Activated CD8-positive, alpha-beta T cell treated with anti-CD3 and anti-CD28 coated beads for 36 hours (primary cell): ENCODE data around the gene ITGB1BP1. TPM values are rescaled to one million over a fixed set of nuclear protein-coding genes. Genes with fewer than 3 reads are reported as not detected.

Experiments used
- ATAC-seq: fragments of 200-7000 bp; cut with Tn5 transposase; one replicate; pipeline ENCODE4 v1.10.0; 2021; ENCODE audit warnings: mild to moderate bottlenecking, moderate library complexity
- CTCF ChIA-PET: fragments of 350-600 bp; sonication (Branson Sonifier 250); formaldehyde crosslinking; loops from one replicate; lab custom pipeline; 2021; ENCODE audit warnings: antibody characterized with exemption; lab: Charles Lee
- POLR2A ChIA-PET: fragments of 350-600 bp; sonication (Branson Sonifier 250); formaldehyde crosslinking; loops from one replicate; lab custom pipeline; 2021; ENCODE audit warnings: antibody characterized with exemption; lab: Charles Lee
- DNase-seq: peaks from one replicate; pipeline ENCODE4 v3.0.0-alpha.2; 2020
- H3K27ac Mint-ChIP-seq: one replicate; pipeline ENCODE4 v1.8.0; 2021; ENCODE audit warnings: mild to moderate bottlenecking, mixed read lengths
- H3K27me3 Mint-ChIP-seq: one replicate; pipeline ENCODE4 v1.8.0; 2021; ENCODE audit warnings: mixed read lengths
- H3K36me3 Mint-ChIP-seq: one replicate; pipeline ENCODE4 v1.8.0; 2021; ENCODE audit warnings: low read depth, mixed read lengths
- H3K4me1 Mint-ChIP-seq: one replicate; pipeline ENCODE4 v1.8.0; 2021; ENCODE audit warnings: low read depth, mixed read lengths
- H3K4me3 Mint-ChIP-seq: one replicate; pipeline ENCODE4 v1.8.0; 2021; ENCODE audit warnings: mild to moderate bottlenecking, moderate library complexity, mixed read lengths
- H3K9me3 Mint-ChIP-seq: one replicate; pipeline ENCODE4 v1.8.0; 2021; ENCODE audit warnings: mixed read lengths
- CTCF ChIP-seq: fragments of 200-600 bp; IDR thresholded peaks from one replicate; pipeline ENCODE4 v1.8.0; 2022; ENCODE audit warnings: antibody characterized with exemption, mild to moderate bottlenecking
- intact Hi-C: fragments of 100-400 bp; cut with micrococcal nuclease; formaldehyde crosslinking; loops from one replicate; pipeline ENCODE4 v1.10.0; 2022
- total RNA-seq, 2 experiments: library from RNA; stranded (reverse); gene quantifications; one replicate each; pipeline ENCODE4 v1.2.3, GENCODE V29; 2021

The ITGB1BP1 gene
- total RNA-seq, 2 experiments from 2014 or later = 111 to 117 TPM

- Mint-ChIP-seq H3K27me3 (no peaks in the 10 kb centered on the region), H3K9me3 (no peaks in the 10 kb centered on the region), H3K36me3 (peaks cover 5% of the 10 kb centered on the region), H3K4me3 (no peak overlapping the region), H3K27ac (no peak overlapping the region), H3K4me1 (no peaks in the 10 kb centered on the region)
- intact Hi-C loops = no loop called here
- DNase-seq = no peak
- TF ChIP-seq CTCF = no peak
- POLR2A ChIA-PET = no interaction called here
- CTCF ChIA-PET = no interaction called here
- no peak for ATAC-seq
Observed at GRCh38 chr2:9403924-9404323, 19.4 kb downstream of the ITGB1BP1 start.

GRCh38 chr2:9401646-9402371, 21.5 kb downstream of the ITGB1BP1 start:
- ChIA-PET CTCF (interaction anchor here (0.9 kb wide), 1 partner anchor 59 kb away, joined by 3 read pairs; no protein-coding TSS in a partner anchor), POLR2A (no interaction called here)
- no peaks in the 10 kb centered on the region for H3K9me3 Mint-ChIP-seq
- H3K4me1 Mint-ChIP-seq = no peaks in the 10 kb centered on the region
- H3K4me3 Mint-ChIP-seq = no peak overlapping the region
- H3K27ac Mint-ChIP-seq = no peak overlapping the region
- no peaks in the 10 kb centered on the region for H3K36me3 Mint-ChIP-seq
- H3K27me3 Mint-ChIP-seq = no peaks in the 10 kb centered on the region
- ATAC-seq (no peak), DNase-seq (no peak)
- TF ChIP-seq CTCF = no peak
- intact Hi-C loops = no loop called here

GRCh38 chr2:9401059-9401547, 22.2 kb downstream of the ITGB1BP1 start:
- no peak for ATAC-seq
- no peak for DNase-seq
- CTCF ChIA-PET = no interaction called here
- no peak for TF ChIP-seq CTCF
- Mint-ChIP-seq H3K4me1 (no peaks in the 10 kb centered on the region), H3K27me3 (no peaks in the 10 kb centered on the region), H3K36me3 (no peaks in the 10 kb centered on the region), H3K27ac (no peak overlapping the region), H3K9me3 (no peaks in the 10 kb centered on the region), H3K4me3 (no peak overlapping the region)
- intact Hi-C loops = no loop called here
- POLR2A ChIA-PET = no interaction called here

- Mint-ChIP-seq H3K27ac (no peak overlapping the region), H3K4me1 (no peaks in the 10 kb centered on the region), H3K9me3 (no peaks in the 10 kb centered on the region), H3K36me3 (no peaks in the 10 kb centered on the region), H3K4me3 (no peak overlapping the region), H3K27me3 (no peaks in the 10 kb centered on the region)
- POLR2A ChIA-PET = no interaction called here
- TF ChIP-seq CTCF = no peak
- ATAC-seq (no peak), DNase-seq (no peak)
- CTCF ChIA-PET = no interaction called here
- intact Hi-C loops = no loop called here
Observed at GRCh38 chr2:9400268-9401058, 22.9 kb downstream of the ITGB1BP1 start.
